ENCODE results near the gene SKIC8.
A peak's percentile ranks its signal among the peaks of the same experiment; 100 is the strongest.

Gene SKIC8

GRCh38 chr15:78299101-78299930 is at the start of gene SKIC8:
Gene SKIC8, minus strand, starts transcription at chr15:78299609. Its CDS starts 3,923 bp downstream, at chr15:78295686.
- peak; percentile 91 for DNase-seq

DNA sequence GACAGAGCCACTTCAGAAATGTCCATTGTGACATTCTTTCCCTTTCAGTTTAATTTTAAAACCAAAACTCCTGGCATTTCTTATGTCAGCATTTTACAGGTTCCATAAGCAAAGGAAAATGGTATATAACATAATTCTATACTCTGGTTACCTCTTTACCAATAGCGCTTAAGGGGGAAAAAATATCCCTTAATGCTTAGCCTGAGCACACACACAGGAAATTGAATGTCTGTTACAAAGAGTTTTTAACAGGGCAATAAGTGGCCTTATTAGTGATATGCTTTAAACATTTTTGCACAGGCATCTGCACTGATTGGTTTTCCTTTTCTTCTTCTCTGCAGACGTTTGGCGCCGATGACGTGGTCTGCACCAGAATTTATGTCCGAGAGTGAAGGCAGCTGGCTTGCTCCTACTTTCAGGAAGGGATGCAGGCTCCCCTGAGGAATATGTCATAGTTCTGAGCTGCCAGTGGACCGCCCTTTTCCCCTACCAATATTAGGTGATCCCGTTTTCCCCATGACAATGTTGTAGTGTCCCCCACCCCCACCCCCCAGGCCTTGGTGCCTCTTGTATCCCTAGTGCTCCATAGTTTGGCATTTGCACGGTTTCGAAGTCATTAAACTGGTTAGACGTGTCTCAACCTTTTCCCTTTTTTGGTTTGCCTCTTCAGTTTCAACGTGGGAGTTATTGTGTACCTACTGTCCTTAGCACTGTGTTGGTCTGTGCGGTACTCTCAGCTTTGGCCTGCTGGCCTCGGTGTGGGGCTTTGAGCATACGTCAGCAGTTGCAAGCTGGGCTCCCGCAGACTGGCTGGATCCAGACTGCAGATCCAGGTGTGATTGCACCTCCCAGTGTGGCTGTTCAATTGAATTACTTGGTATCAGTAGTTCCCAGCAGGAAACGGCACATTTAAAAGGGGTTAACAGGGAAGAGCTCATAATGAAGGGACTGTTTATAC is 48.5 kb upstream of the SKIC8 start:
- DNase-seq, result no peak

- DNase-seq, result no peak
These were observed 46.2 kb upstream of the SKIC8 start for GRCh38 chr15:78345396-78346125.

- no peak for DNase-seq
These were observed 44.1 kb upstream of the SKIC8 start for GRCh38 chr15:78343276-78344060.

GRCh38 chr15:78342021-78342420 is 42.6 kb upstream of the SKIC8 start:
- DNase-seq, result no peak

DNA sequence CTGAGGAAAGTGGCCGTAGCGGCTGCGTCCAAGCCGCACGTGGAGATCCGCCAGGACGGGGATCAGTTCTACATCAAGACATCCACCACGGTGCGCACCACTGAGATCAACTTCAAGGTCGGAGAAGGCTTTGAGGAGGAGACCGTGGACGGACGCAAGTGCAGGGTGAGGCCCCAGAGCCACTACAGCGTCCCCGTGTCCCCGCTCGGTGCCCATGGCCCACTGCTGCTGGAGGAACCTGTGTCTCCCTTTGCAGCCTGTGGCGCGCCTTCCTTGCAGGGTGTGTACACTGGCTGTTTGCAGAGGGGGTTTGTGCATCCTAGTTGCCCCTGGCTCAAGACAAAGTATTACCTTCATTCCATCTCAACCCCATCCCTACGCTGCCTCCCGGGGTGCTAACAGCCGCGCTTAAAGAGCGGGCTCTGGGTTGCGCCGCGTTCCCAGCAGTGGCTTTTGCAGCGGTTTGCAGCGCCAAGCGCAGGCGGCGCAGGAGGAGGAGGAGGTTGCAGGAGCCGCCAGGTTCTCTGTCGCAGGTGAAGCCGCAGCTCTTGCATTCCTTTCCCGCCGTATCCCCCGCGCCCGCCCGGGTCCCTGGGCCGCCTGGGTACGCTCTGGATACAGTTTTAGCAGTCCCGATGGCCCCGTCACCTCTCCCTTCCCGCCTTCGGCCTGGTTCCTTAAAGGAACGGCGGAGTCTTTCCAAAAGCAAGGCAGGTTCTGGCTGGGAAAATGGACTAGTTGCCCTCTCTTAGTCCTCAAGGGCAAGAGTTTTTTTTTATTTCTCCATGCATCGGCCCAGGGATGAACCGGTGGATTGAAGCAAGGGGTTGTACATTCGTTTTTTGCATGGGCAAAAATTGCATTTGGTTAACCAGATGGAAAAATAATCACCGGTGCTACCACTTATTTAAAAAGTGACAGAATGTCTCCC is 41.9 kb upstream of the SKIC8 start:
- no peak for DNase-seq

DNA sequence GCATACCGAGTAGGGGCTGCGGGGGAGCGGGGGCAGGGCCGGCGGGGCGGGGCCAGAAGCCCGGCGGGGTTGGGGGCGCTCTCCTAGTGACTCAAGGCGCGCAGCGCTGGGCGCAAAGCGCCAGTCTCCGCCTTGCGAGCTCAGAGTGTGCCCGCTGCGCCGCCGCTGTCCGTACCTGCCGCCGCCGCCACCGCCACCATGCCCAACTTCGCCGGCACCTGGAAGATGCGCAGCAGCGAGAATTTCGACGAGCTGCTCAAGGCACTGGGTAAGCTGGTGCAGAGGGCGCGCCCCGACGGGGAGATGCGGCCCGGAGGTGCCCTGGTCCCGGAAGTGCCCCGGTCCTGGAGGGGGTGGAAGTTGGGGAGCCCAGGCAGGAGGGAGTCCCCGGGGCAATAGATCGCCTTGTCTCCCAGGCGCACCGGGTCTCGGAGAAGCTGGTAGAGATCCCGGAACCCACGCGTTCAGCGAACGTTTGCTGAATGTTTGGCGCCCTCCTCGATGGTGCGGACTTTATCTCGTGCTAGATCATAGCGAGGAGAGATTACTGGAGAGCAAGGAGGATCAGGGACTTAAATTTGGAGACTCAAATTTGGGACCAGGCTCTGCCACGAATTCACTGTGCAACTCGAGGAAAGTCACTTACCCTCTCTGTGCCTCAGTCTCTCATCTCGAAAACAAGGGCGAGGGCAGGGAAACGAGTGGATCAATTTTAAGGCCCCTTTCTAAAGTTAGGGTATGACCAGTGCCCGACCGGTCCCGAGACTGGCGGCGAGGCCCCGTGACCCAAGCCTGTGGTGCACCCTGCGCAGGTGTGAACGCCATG is 41.0 kb upstream of the SKIC8 start, which contains the start of gene CRABP1:
Gene CRABP1, plus strand, starts transcription at position 123 of the 826 bp plus-strand sequence. Its CDS starts 76 bp downstream, at position 199.
- no peak for DNase-seq

- no peak for DNase-seq
These were observed 40.1 kb upstream of the SKIC8 start for GRCh38 chr15:78339559-78339958.

DNA sequence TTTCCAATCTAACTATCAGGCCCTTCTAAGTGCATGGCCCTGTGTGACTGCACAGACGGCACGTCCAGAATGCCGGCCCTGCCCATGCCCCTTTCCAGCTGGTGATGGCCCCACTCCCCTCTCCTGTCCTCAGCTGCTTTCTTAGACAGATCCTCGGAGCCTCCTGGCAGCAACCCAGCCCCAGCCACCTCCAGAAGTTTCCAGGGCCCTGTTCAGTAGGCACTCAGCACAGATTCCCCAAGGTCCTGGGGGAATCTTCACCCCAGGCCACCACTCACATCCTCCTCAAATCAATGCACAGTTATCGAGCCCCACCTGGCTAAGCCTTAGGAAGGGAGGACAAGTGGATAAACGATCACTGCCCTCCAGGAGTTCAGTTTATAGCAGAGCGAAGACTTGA is 39.4 kb upstream of the SKIC8 start:
- DNase-seq, result no peak

DNA sequence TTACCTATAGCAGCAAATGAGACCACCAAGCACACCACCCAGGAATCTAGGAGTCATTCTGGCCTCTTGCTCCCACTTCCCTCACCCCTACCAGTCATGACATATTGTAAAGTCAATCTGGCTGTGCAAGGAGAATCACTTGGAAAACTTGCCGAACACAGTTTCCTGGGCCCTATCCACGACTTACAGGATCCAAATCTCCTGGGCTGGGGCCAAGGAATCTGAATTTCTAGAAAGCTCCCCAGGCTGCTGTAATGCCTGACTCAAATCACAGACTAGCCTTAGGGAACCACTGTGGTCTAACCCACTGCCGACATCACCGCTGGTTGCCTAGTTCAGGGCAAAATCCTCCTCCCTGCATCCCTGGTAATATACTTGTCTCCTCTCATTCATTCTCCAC is 36.6 kb upstream of the SKIC8 start:
- no peak for DNase-seq

DNA sequence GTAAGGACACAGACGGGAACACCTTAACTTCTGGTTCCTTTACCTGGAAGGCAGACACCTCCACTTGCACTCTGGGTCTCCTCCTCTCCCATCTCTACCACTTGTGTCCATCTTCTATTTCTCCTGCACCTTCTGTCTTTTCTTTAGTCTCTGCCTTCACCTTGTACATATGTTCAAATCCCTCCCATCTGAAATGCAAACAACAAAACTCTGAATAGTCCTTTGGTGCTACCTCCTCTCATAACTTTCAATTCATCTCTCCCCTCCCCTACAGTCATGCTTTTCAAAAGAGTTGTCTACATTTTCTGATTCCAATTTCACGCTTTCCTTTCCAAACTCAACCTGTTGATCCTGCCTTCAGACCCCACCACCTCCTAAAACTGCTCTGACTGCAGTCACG is 35.4 kb upstream of the SKIC8 start:
- no peak for DNase-seq

DNA sequence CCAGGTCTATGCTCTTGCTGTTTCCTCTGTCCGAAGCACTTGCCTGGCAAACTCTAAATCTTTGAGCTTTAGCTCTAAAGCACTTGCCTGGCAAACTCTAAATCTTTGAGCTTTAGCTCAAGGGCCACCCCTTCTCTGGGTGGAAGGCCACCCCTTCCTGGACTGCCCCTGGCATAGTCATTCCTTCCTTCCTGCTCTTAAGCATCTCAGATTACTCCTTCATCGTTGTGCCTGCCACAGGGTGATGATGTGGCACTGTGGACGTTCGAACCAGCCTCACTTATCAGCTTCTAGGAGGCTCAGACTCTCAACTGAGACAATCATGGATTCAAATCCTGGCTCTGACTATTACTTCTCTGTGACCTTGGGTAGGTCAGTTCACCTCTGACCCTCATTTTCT is 30.2 kb upstream of the SKIC8 start:
- no peak for DNase-seq

DNA sequence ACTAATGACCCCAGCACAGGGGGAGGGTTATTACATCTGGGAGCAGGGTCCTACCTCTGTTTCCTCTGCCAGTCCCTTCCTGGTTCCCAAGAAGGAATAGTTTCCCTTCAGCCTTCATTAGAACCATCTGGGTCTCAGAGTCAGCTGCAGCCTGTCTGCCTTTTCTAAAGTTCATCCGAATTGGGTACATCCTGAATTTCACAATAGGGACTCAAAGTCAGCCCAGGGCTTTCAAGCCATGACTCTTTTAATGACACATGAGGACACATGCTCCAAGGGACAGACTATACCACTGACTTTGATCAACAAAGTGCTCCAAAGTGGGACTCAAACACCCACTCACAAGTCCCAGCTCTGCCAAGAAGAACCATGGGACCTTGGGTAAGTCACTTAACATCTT is 28.1 kb upstream of the SKIC8 start:
- no peak for DNase-seq

- DNase-seq, result no peak
These were observed 25.9 kb upstream of the SKIC8 start for GRCh38 chr15:78325092-78325843.

DNA sequence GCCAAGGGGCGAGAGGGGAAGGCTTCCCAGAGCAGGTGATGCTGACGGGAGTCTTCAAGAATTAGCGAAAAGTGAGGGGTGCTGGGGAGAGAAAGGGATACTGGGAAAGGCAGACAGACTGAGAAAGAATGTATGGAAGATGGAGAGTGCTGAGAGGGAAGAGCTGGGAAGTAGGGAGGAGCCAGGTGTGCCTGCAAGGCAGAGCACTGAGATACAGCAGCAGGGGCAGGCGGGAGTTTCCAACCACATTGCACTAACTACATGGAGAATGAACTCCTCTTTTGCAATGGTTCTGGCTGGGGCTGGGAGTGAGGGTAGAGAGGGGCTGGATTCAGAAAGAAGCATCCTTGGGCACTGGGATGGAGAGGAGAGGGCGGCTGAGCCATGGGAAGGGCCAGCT is 24.7 kb upstream of the SKIC8 start:
- DNase-seq, result no peak

DNA sequence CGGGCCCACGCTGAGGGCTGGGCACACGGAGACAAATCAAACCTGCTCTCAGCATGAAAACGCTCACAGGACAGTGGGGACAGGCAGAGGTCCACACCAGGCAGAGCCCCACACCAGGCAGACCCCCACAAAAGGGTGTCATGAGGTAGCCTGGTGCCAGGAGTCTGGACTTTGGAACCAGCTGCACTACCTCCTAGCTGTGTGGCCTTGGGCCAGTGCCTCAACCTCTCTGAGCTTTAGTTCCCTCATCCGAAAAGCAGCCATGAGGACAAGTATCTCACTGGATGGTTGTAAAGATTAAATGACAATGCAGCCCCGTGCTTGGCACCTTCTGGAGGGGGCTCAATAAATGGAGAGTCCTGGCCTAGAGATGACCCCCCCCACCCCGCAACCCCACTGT is 24.3 kb upstream of the SKIC8 start:
- DNase-seq, result no peak

- DNase-seq, result no peak
These were observed 23.5 kb upstream of the SKIC8 start for GRCh38 chr15:78322724-78323521.

- DNase-seq, result no peak
These were observed 22.8 kb upstream of the SKIC8 start for GRCh38 chr15:78322243-78322642.
